Right atrium auricular region (tissue), 2 donors: ENCODE results near the gene AIDA. TPM values are rescaled to one million over a fixed set of nuclear protein-coding genes. Genes with fewer than 3 reads are reported as not detected.
A peak's percentile ranks its signal among the peaks of the same experiment; 100 is the strongest.

ENCODE experiments used
- DNase-seq: peaks from one replicate; pipeline ENCODE4 v3.0.0-alpha.2; 2019; ENCODE audit warnings: low spot score
- H3K27ac ChIP-seq, 2 donors: fragments of 200-600 bp; sonication (generic); 1 replicate in 1 of 2; 2 replicates in 1 of 2; pipeline ENCODE4 v1.5.1; 2016 to 2019
- H3K27me3 ChIP-seq, 2 donors: fragments of 200-600 bp; sonication (generic); one replicate each; pipeline versions ENCODE4 v1.5.1 to v1.6.0; 2017 to 2019
- H3K36me3 ChIP-seq: fragments of 200-600 bp; sonication (generic); one replicate; pipeline ENCODE4 v1.5.1; 2016
- H3K4me1 ChIP-seq, 2 donors: fragments of 200-600 bp; sonication (generic); one replicate each; pipeline versions ENCODE4 v1.5.1 to v1.6.0; 2017 to 2019
- H3K4me3 ChIP-seq, 2 donors: fragments of 200-600 bp; sonication (generic); 1 replicate in 1 of 2; 2 replicates in 1 of 2; pipeline ENCODE4 v1.5.1; 2017 to 2019; ENCODE audit warnings: mild to moderate bottlenecking in 1 of 2, moderate library complexity in 1 of 2
- H3K9me3 ChIP-seq, 2 donors: fragments of 200-600 bp; sonication (generic); one replicate each; pipeline ENCODE4 v1.5.1; 2019
- total RNA-seq, 2 donors: library from RNA; depleted of rRNA; stranded (reverse); fragments of >200 nt; gene quantifications; one replicate each; pipeline ENCODE4 v1.1.0, GENCODE V29; 2016
- TF ChIP-seq, protein P1 (sequence below), 2 donors: fragments of 200-600 bp; sonication (generic); IDR thresholded peaks; one replicate each; pipeline ENCODE4 v1.5.1; 2019; ENCODE audit warnings: antibody characterized with exemption in 2 of 2

AIDA gene
- total RNA-seq, 2 donors from 2014 or later, result 40.0 to 42.4 TPM

DNA sequence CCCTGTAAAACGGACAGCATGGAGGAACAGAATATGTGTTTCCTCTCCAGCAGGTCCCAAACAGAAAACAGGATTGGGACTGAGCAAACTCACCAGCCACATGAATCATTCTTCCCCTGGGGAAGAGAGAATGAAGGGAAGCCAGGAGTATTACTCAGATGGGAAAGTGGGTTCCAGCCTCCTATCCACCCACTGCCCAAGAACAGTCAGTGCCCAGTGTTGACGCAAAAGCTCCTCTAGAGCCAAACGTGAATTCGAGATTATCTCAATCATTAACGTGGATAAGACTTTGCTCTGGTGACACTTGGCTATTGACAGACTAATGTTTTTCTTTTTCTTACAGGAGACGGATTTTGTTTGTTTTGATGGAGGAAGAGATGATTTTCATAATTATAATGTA, 85.1 kb downstream of the AIDA start:
- H3K4me3 ChIP-seq, result no peak overlapping the region
- peaks cover 0 to 5% of the 10 kb centered on the region in 2 donors for H3K4me1 ChIP-seq
- H3K9me3 ChIP-seq, result no peaks in the 10 kb centered on the region
- no peaks in the 10 kb centered on the region for H3K27me3 ChIP-seq
- peaks cover 49% of the 10 kb centered on the region for H3K36me3 ChIP-seq
- TF ChIP-seq, protein P1, sequence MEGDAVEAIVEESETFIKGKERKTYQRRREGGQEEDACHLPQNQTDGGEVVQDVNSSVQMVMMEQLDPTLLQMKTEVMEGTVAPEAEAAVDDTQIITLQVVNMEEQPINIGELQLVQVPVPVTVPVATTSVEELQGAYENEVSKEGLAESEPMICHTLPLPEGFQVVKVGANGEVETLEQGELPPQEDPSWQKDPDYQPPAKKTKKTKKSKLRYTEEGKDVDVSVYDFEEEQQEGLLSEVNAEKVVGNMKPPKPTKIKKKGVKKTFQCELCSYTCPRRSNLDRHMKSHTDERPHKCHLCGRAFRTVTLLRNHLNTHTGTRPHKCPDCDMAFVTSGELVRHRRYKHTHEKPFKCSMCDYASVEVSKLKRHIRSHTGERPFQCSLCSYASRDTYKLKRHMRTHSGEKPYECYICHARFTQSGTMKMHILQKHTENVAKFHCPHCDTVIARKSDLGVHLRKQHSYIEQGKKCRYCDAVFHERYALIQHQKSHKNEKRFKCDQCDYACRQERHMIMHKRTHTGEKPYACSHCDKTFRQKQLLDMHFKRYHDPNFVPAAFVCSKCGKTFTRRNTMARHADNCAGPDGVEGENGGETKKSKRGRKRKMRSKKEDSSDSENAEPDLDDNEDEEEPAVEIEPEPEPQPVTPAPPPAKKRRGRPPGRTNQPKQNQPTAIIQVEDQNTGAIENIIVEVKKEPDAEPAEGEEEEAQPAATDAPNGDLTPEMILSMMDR (IDR thresholded peaks at IDR 0.05), result no peak
- peak overlapping the region in 1 of 2 donors; percentile 56 for H3K27ac ChIP-seq
- peak; percentile 77 for DNase-seq

DNA sequence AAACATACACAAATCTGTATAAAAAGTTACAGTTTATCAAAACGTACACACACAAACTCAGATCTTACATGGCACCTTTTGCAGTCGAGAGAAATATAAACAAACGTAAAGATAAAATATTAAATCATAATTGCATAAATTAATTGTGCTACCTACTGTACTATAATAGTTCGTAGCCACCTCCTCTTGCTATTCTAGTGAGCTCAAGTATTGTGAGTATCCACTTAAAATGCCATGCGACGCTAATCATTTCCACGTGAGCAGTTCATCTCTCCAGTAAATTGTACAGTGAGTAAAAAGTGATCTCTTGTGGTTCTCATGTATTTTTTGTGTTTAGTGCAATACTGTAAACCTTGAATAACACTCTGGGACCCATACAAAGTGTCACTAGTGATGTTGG, 88.1 kb downstream of the AIDA start:
- Histone ChIP-seq H3K9me3 (no peaks in the 10 kb centered on the region), H3K27me3 (no peaks in the 10 kb centered on the region), H3K27ac (no peak overlapping the region), H3K4me1 (peaks cover 0 to 10% of the 10 kb centered on the region in 2 donors), H3K36me3 (peaks cover 42% of the 10 kb centered on the region), H3K4me3 (no peak overlapping the region)
- DNase-seq, result no peak
- TF ChIP-seq, protein P1 (IDR thresholded peaks at IDR 0.05), result no peak

DNA sequence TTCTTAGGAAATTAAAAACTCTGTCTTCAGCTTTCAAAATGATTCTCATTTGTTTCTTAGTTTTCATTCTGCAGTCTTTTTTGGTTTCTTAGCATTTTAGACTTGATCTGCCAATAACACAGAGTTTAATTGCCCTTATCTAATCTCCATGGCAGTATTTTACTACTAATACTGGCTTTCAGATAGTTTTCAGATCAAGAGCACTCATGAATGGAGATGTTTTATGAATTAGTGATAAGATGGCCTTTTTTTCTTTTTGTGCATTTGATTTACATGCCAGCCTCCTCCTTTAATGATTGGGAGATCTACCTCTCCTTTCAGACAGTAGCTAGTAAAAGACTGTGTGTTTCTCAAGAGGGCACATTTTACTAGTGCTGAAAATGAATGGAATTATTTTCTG, 88.8 kb downstream of the AIDA start:
- H3K9me3 ChIP-seq, result no peaks in the 10 kb centered on the region
- H3K4me1 ChIP-seq, result peaks cover 0 to 13% of the 10 kb centered on the region in 2 donors
- no peak overlapping the region for H3K4me3 ChIP-seq
- no peak overlapping the region for H3K27ac ChIP-seq
- peaks cover 34% of the 10 kb centered on the region for H3K36me3 ChIP-seq
- no peak for DNase-seq
- no peaks in the 10 kb centered on the region for H3K27me3 ChIP-seq
- TF ChIP-seq, protein P1 (IDR thresholded peaks at IDR 0.05), result no peak

DNA sequence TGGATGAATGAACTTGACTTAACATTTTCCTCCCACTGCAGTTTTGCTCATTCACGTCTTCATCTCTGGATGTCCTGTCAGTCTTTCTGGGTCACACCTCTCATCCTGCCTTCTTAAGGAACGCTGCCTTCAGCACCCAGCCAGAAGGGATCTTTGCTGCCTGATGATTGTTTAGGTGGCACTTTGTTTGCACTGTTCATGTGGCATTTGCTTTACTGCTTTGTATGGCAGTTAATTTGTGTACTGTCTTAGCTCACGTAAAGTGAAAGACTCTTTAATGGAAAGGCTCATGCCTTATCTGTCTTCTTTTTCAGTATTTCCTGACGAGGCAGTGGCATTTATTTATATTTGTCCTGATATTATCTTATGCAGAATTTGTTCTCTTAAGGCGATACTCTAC, 89.5 kb downstream of the AIDA start:
- H3K27me3 ChIP-seq, result no peaks in the 10 kb centered on the region
- peaks cover 31% of the 10 kb centered on the region for H3K36me3 ChIP-seq
- no peak for DNase-seq
- H3K4me3 ChIP-seq, result no peak overlapping the region
- TF ChIP-seq, protein P1 (IDR thresholded peaks at IDR 0.05), result no peak
- no peak overlapping the region for H3K27ac ChIP-seq
- no peaks in the 10 kb centered on the region for H3K9me3 ChIP-seq
- peaks cover 0 to 13% of the 10 kb centered on the region in 2 donors for H3K4me1 ChIP-seq

DNA sequence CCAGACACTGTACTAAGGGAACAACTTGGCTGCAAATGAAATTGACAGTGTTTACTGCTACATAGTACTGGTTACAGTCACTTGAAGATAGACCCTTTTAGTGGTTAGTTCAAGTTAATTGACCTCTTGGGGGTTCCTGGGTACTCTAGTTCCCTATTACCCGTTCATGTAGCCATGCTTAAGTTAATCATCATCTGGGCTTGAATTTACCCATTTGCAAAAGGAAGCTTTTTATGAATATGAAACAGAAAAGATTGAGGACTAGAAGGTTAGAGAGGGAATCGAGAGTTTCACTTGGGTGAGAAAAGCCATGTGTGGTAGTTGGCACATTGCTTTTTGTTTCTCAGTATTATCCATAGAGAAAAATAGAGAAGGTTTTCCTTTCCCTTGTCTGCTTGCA, 91.7 kb downstream of the AIDA start:
- TF ChIP-seq, protein P1 (IDR thresholded peaks at IDR 0.05), result no peak
- Histone ChIP-seq H3K27me3 (no peaks in the 10 kb centered on the region), H3K4me3 (no peak overlapping the region), H3K36me3 (peaks cover 18% of the 10 kb centered on the region), H3K4me1 (peaks cover 0 to 19% of the 10 kb centered on the region in 2 donors), H3K9me3 (no peaks in the 10 kb centered on the region), H3K27ac (no peak overlapping the region)
- DNase-seq, result no peak

DNA sequence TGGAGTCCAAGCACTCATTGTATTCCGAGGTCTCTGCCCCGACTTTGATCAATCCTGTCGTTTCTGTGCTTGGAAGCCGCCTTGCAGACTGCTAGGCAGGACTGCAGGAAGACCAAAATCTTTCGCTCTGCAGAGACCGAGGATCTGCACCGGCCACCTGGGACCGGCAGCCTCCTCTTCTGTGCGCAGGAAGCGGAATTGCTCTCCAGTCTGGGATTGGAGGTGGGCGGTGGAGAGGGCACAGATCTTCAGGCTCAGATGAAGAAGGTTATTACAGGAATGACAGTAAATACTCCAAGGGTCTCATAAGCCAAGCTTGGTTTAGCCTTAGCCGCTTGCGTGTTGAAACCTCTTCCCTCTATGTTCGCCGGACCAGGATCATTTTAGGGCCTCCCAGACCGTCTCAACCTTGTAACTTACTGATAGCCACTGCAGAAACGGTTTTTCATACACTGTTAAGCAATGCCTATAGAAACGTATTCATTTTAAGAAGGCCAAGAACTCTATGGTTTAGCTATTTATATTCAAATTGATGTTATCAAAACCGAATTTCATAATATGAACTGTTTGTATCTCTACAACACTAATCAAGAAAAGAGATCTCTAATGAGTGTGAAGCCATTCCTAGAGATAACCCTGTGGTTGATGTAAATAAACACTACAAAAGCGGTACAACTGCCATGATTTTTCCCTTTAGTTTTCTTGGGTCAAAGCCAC, 93.3 kb downstream of the AIDA start:
- no peak for DNase-seq
- peak overlapping the region; percentile 82 to 86 for H3K27ac ChIP-seq

More for the DNA sequence above, 93.3 kb downstream of the AIDA start:
- TF ChIP-seq, protein P1 (IDR thresholded peaks at IDR 0.05), result no peak
- Histone ChIP-seq H3K4me1 (peaks cover 0 to 18% of the 10 kb centered on the region in 2 donors), H3K4me3 (peak overlapping the region; percentile 98 to 99), H3K36me3 (peaks cover 6% of the 10 kb centered on the region), H3K9me3 (no peaks in the 10 kb centered on the region), H3K27me3 (no peaks in the 10 kb centered on the region)
